Activated CD8-positive, alpha-beta memory T cell treated with anti-CD3 and anti-CD28 coated beads for 48 hours (primary cell): ENCODE measurements around the gene FAM149A.

ENCODE experiments used
- DNase-seq, 3 experiments: peaks; one replicate each; pipeline ENCODE4 v3.0.0-alpha.2; 2020; ENCODE audit warnings: low read depth in 2 of 3, low spot score in 2 of 3

FAM149A gene

GRCh38 chr4:186104114-186104889 is at the start of gene FAM149A:
Gene FAM149A, plus strand, starts transcription at chr4:186104704.
- DNase-seq = no peak

GRCh38 chr4:186058253-186058979 is 46.1 kb upstream of the FAM149A start:
- no peak for DNase-seq

GRCh38 chr4:186058980-186059316 is 45.6 kb upstream of the FAM149A start:
- no peak for DNase-seq

GRCh38 chr4:186061921-186062320 is 42.6 kb upstream of the FAM149A start:
- no peak for DNase-seq

- DNase-seq = no peak
These were observed 36.6 kb upstream of the FAM149A start for GRCh38 chr4:186067757-186068385.

GRCh38 chr4:186068581-186069348 is 35.7 kb upstream of the FAM149A start, which contains the start of gene TLR3:
Gene TLR3, plus strand, starts transcription at chr4:186069156. Its CDS starts 7,464 bp downstream, at chr4:186076620.
- no peak for DNase-seq

- DNase-seq = no peak
These were observed 34.8 kb upstream of the FAM149A start for GRCh38 chr4:186069729-186070128.

- DNase-seq = no peak
These were observed 32.0 kb upstream of the FAM149A start for GRCh38 chr4:186072516-186072915.

GRCh38 chr4:186074189-186074588 is 30.3 kb upstream of the FAM149A start:
- no peak for DNase-seq

GRCh38 chr4:186078981-186079638 is 25.4 kb upstream of the FAM149A start:
- no peak for DNase-seq

- no peak for DNase-seq
These were observed 24.8 kb upstream of the FAM149A start for GRCh38 chr4:186079694-186080093.

GRCh38 chr4:186081202-186081807 is 23.2 kb upstream of the FAM149A start:
- no peak for DNase-seq

GRCh38 chr4:186082221-186082620 is 22.3 kb upstream of the FAM149A start:
- no peak for DNase-seq

GRCh38 chr4:186088523-186088922 is 16.0 kb upstream of the FAM149A start:
- DNase-seq = no peak

GRCh38 chr4:186092296-186092695 is 12.2 kb upstream of the FAM149A start:
- no peak for DNase-seq

GRCh38 chr4:186095406-186095805 is 9.1 kb upstream of the FAM149A start:
- DNase-seq = no peak

- no peak for DNase-seq
These were observed 7.8 kb upstream of the FAM149A start for GRCh38 chr4:186096681-186097165.

- DNase-seq = no peak
These were observed 7.1 kb upstream of the FAM149A start for GRCh38 chr4:186097386-186097785.

- DNase-seq = no peak
These were observed 1.6 kb upstream of the FAM149A start for GRCh38 chr4:186102931-186103330.
